HG03457 (cell line): ENCODE data around the gene GAPDH.
A peak's percentile ranks its signal among the peaks of the same experiment; 100 is the strongest.
"Not testable (repeated sequence)": the region's sequence is repeated elsewhere in the genome, so short reads cannot be mapped to it uniquely, and the experiment has no call there.

Experiments
- ATAC-seq: cut with Tn5 transposase; IDR thresholded peaks from one replicate; pipeline ENCODE4 v1.9.1; 2021; ENCODE audit warnings: moderate number of reproducible peaks; ENCODE audit not compliant: unreplicated experiment

The GAPDH gene

GRCh38 chr12:6533923-6534694, at the start of gene GAPDH:
TSS of gene GAPDH (plus strand) at chr12:6534517. CDS start at chr12:6534833, 316 bp downstream.
- peak; percentile 43 for ATAC-seq

- no peak for ATAC-seq
Measured at GRCh38 chr12:6488240-6488639, 46.1 kb upstream of the GAPDH start.

GRCh38 chr12:6489449-6489848, 44.9 kb upstream of the GAPDH start:
- no peak for ATAC-seq

- not testable (repeated sequence) for ATAC-seq
Measured at GRCh38 chr12:6490673-6491072, 43.6 kb upstream of the GAPDH start.

- ATAC-seq = peak; percentile 56
Measured at GRCh38 chr12:6492838-6493496, 41.4 kb upstream of the GAPDH start, which contains the start of gene MRPL51. TSS of gene MRPL51 (minus strand) at chr12:6493262. CDS start at chr12:6493136, 126 bp downstream.

- ATAC-seq = peak; percentile 79
Measured at GRCh38 chr12:6493497-6494257, 40.6 kb upstream of the GAPDH start, which contains the start of gene NCAPD2. TSS of gene NCAPD2 (plus strand) at chr12:6494102. CDS start at chr12:6495099, 997 bp downstream.

GRCh38 chr12:6494258-6494743, 40.0 kb upstream of the GAPDH start:
- ATAC-seq = no peak

- no peak for ATAC-seq
Measured at GRCh38 chr12:6494968-6495367, 39.3 kb upstream of the GAPDH start.

GRCh38 chr12:6497291-6497690, 37.0 kb upstream of the GAPDH start:
- not testable (repeated sequence) for ATAC-seq

- no peak for ATAC-seq
Measured at GRCh38 chr12:6500466-6500865, 33.9 kb upstream of the GAPDH start.

GRCh38 chr12:6507102-6507998, 27.0 kb upstream of the GAPDH start:
- ATAC-seq = no peak

- ATAC-seq = no peak
Measured at GRCh38 chr12:6508087-6508486, 26.2 kb upstream of the GAPDH start.

- ATAC-seq = no peak
Measured at GRCh38 chr12:6520186-6520585, 14.1 kb upstream of the GAPDH start.

- ATAC-seq = no peak
Measured at GRCh38 chr12:6522193-6522592, 12.1 kb upstream of the GAPDH start.

- no peak for ATAC-seq
Measured at GRCh38 chr12:6523708-6524107, 10.6 kb upstream of the GAPDH start.

GRCh38 chr12:6524648-6525047, 9.7 kb upstream of the GAPDH start:
- no peak for ATAC-seq

GRCh38 chr12:6526201-6526600, 8.1 kb upstream of the GAPDH start:
- no peak for ATAC-seq

GRCh38 chr12:6526766-6527525, 7.4 kb upstream of the GAPDH start:
- ATAC-seq = no peak

GRCh38 chr12:6527711-6528110, 6.6 kb upstream of the GAPDH start:
- no peak for ATAC-seq
